Measurements from ENCODE around the gene TOP2B.

The TOP2B gene

DNA sequence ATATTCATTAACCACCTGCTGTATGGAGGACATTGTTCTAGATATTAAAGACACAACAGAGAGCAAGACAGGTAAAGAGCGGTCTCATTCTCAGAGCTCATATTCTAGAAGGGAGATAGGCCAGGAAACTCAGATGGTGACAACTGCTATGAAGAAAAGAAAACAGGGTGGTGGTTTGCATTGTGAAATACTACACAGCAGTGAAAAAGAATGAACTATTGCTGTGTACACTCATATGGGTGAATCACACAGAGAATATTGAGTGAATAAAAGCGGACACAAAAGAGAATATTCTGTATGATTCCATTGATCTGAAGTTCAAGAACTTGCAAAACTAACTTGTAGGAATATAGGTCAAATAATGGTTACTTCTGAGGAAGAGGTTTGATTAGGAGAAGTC is 76.7 kb downstream of the TOP2B start:
- no peak overlapping the region for H3K4me3 ChIP-seq (ENCODE audit: low read depth, low read length)
- TF ChIP-seq, protein P1, sequence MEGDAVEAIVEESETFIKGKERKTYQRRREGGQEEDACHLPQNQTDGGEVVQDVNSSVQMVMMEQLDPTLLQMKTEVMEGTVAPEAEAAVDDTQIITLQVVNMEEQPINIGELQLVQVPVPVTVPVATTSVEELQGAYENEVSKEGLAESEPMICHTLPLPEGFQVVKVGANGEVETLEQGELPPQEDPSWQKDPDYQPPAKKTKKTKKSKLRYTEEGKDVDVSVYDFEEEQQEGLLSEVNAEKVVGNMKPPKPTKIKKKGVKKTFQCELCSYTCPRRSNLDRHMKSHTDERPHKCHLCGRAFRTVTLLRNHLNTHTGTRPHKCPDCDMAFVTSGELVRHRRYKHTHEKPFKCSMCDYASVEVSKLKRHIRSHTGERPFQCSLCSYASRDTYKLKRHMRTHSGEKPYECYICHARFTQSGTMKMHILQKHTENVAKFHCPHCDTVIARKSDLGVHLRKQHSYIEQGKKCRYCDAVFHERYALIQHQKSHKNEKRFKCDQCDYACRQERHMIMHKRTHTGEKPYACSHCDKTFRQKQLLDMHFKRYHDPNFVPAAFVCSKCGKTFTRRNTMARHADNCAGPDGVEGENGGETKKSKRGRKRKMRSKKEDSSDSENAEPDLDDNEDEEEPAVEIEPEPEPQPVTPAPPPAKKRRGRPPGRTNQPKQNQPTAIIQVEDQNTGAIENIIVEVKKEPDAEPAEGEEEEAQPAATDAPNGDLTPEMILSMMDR (IDR thresholded peaks at IDR 0.05; ENCODE audit: low read depth, low read length, missing control alignments), result no peak
- DNase-seq (ENCODE audit: low read depth), result no peak
- in situ Hi-C loops (cut with HindIII; ENCODE audit: low sequenced_read_pairs), result loop anchor here (5.0 to 25.0 kb wide), 3 partner anchors 153 to 901 kb away; no protein-coding TSS in a partner anchor

DNA sequence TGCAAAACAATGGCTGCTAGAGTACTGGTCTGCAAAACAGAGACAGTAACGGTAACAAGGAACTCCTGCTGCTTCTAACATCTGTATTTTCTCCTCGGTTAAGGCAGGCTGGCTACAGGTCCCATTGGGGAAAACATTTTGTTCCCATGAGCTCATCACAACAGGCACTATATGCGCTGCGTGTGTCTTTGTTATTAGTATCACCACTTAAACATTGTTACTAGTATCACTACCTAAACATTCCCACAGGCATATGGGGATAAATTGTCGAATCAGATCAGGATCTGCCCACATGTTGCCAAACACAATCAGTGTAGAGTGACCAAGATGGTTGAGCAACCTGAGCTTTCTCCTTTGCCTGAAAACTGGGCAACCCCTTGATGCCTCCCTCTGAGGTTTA is 77.2 kb downstream of the TOP2B start:
- H3K4me3 ChIP-seq (ENCODE audit: low read depth, low read length), result no peak overlapping the region
- in situ Hi-C loops (cut with HindIII; ENCODE audit: low sequenced_read_pairs), result loop anchor here (5.0 to 25.0 kb wide), 3 partner anchors 153 to 900 kb away; no protein-coding TSS in a partner anchor
- no peak for DNase-seq (ENCODE audit: low read depth)
- TF ChIP-seq, protein P1 (IDR thresholded peaks at IDR 0.05; ENCODE audit: low read depth, low read length, missing control alignments), result no peak

DNA sequence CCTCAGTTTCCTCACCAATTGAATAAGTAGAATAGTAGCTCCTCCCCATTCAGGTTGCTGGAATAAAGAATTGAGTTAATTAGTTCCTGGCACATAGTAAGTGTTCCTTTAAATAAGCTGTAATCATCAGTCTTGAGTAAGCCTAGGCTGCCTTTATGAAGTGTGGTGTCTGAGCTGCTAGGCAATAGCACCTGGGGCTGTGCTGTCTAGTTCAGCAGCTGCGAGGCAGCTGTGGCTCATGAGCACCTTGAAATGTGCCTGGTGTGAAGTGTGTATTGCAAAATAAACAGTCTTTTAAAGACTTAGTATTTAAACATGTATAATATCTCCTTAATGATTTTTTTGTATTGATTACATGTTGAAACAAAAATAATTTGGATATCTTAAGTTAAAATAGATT is 77.6 kb downstream of the TOP2B start:
- TF ChIP-seq, protein P1 (IDR thresholded peaks at IDR 0.05; ENCODE audit: low read depth, low read length, missing control alignments), result no peak
- DNase-seq (ENCODE audit: low read depth), result no peak
- H3K4me3 ChIP-seq (ENCODE audit: low read depth, low read length), result no peak overlapping the region
- in situ Hi-C loops (cut with HindIII; ENCODE audit: low sequenced_read_pairs), result loop anchor here (5.0 to 25.0 kb wide), 3 partner anchors 152 to 900 kb away; no protein-coding TSS in a partner anchor

DNA sequence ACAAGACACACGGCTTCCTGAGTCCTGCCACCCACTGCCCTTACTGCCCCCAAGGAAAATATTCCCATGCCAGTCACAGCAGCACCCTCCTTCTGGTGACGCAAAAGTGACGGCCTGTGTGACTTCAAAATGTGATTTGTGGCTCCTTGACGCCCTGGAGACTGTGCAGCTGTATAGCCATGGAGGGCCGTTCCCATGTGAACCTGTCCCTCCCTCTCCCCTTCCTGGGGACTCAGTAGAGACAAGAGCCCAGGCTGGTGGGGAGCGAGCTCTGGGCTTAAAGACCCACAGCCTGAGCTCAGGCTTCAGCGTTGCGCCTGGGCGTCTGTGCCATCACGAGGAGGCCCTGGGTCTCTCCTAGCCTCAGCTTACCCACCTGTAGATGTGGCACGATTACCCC is 78.2 kb downstream of the TOP2B start:
- DNase-seq (ENCODE audit: low read depth), result no peak
- TF ChIP-seq, protein P1 (IDR thresholded peaks at IDR 0.05; ENCODE audit: low read depth, low read length, missing control alignments), result no peak
- H3K4me3 ChIP-seq (ENCODE audit: low read depth, low read length), result no peak overlapping the region
- in situ Hi-C loops (cut with HindIII; ENCODE audit: low sequenced_read_pairs), result loop anchor here (5.0 to 25.0 kb wide), 3 partner anchors 152 to 899 kb away; no protein-coding TSS in a partner anchor

DNA sequence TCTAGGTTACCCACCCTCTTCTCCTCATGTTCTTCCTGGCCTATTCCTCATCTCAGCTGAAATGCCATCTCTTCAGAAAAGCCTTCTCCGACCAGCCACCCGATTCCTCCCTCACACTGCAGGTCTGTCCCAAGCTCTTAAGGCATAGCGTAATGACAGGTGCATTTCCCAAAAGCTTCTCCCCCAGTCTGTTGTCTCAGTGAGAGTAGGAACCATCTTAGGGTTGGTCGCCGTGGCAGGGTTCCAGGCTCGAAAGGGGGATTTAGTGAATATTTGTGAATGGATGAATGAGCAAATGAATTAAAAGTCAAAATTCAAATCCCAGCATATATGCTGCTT is 78.6 kb downstream of the TOP2B start:
- TF ChIP-seq, protein P1 (IDR thresholded peaks at IDR 0.05; ENCODE audit: low read depth, low read length, missing control alignments), result no peak
- in situ Hi-C loops (cut with HindIII; ENCODE audit: low sequenced_read_pairs), result loop anchor here (5.0 to 25.0 kb wide), 3 partner anchors 151 to 899 kb away; no protein-coding TSS in a partner anchor
- no peak overlapping the region for H3K4me3 ChIP-seq (ENCODE audit: low read depth, low read length)
- DNase-seq (ENCODE audit: low read depth), result no peak

DNA sequence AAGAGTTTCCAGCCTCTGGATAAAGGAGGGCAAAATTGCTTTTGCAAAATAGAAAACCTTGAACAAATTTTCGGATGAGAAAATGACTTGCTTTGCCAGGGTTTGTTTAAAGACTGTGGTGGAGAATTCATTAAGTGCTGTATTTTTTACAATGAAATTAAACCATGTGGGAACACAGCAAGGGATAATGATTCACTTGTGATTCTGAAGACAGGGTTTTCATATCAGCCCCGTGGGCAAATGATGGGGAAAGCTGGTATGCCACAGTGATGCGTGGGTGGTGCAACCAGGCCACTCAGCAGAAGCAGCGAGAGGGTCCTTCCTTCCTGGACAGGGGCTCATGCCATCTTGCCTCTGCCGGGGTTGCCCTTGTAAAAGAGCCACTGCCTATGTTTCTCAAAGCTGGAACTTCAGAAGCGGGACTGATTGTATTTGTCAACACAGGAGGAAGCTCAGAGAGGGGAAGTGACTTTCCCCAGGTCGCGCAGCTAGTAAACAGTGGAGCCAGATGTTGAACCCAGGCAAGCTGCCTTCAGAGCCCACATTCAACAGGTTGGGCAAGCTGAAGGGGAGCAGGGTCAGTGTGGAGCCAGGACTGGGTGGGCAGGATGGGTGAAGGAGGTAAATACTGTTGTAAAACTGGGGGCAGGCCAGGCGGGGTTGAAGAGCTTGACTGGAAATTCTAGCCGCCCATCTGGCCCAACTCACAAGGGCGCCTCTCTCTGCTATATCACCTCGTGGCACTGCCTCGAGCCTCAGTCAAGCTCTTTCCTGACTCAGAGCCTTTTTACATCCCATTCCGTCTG is 79.1 kb downstream of the TOP2B start:
- in situ Hi-C loops (cut with HindIII; ENCODE audit: low sequenced_read_pairs), result loop anchor here (5.0 to 25.0 kb wide), 3 partner anchors 151 to 898 kb away; no protein-coding TSS in a partner anchor
- TF ChIP-seq, protein P1 (IDR thresholded peaks at IDR 0.05; ENCODE audit: low read depth, low read length, missing control alignments), result no peak
- no peak for DNase-seq (ENCODE audit: low read depth)
- H3K4me3 ChIP-seq (ENCODE audit: low read depth, low read length), result no peak overlapping the region
